ENCODE data around the gene OR6B3. TPM values are rescaled to one million over a fixed set of nuclear protein-coding genes. Genes with fewer than 3 reads are reported as not detected.

The OR6B3 gene
- total RNA-seq, 1 experiment from 2014 or later: not detected

DNA sequence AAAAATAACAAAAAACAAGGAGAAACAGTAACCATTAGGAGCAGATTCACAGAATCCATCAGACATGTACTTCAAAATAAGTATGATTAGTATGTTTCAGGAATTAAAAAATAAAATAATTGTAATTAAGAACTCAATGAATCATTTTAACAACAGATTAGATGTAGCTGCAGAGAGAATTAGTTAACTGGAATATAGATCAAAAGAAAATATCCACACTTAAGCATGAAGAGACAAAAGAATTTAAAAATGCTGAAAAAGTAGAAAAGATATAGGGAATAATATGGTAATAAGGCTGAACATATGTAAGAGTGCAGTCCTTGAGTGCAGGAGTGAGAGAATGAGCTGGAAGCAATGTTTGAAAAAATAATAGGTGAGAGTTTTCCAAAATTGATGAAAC, 24.1 kb upstream of the OR6B3 start:
- ChIA-PET CTCF (no interaction called here), POLR2A (no interaction called here)
- Histone ChIP-seq H3K36me3 (ENCODE audit: control insufficient read depth, insufficient read depth, low read length) (no peaks in the 10 kb centered on the region), H3K4me3 (ENCODE audit: low read depth in 2 of 2, low read length in 2 of 2) (no peak overlapping the region), H3K27ac (ENCODE audit: low read length) (no peak overlapping the region), H3K9me3 (ENCODE audit: control insufficient read depth, insufficient read depth, low read depth, low read length) (peaks cover 18% of the 10 kb centered on the region), H3K27me3 (ENCODE audit: control insufficient read depth, insufficient read depth, low read length) (peaks cover 4% of the 10 kb centered on the region), H3K4me1 (ENCODE audit: control insufficient read depth, insufficient read depth, low read length) (no peaks in the 10 kb centered on the region)
- TF ChIP-seq, protein P1, sequence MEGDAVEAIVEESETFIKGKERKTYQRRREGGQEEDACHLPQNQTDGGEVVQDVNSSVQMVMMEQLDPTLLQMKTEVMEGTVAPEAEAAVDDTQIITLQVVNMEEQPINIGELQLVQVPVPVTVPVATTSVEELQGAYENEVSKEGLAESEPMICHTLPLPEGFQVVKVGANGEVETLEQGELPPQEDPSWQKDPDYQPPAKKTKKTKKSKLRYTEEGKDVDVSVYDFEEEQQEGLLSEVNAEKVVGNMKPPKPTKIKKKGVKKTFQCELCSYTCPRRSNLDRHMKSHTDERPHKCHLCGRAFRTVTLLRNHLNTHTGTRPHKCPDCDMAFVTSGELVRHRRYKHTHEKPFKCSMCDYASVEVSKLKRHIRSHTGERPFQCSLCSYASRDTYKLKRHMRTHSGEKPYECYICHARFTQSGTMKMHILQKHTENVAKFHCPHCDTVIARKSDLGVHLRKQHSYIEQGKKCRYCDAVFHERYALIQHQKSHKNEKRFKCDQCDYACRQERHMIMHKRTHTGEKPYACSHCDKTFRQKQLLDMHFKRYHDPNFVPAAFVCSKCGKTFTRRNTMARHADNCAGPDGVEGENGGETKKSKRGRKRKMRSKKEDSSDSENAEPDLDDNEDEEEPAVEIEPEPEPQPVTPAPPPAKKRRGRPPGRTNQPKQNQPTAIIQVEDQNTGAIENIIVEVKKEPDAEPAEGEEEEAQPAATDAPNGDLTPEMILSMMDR (IDR thresholded peaks at IDR 0.05): no peak
- TF ChIP-seq POLR2AphosphoS5 (IDR thresholded peaks at IDR 0.05; ENCODE audit: low read depth, low read length) (no peak), TCF7L2 (IDR thresholded peaks at IDR 0.05; ENCODE audit: low read depth, low read length) (no peak), SIN3A (IDR thresholded peaks at IDR 0.05; ENCODE audit: borderline replicate concordance, insufficient read depth, low read depth, low read length) (no peak)
- TF ChIP-seq, protein P2, sequence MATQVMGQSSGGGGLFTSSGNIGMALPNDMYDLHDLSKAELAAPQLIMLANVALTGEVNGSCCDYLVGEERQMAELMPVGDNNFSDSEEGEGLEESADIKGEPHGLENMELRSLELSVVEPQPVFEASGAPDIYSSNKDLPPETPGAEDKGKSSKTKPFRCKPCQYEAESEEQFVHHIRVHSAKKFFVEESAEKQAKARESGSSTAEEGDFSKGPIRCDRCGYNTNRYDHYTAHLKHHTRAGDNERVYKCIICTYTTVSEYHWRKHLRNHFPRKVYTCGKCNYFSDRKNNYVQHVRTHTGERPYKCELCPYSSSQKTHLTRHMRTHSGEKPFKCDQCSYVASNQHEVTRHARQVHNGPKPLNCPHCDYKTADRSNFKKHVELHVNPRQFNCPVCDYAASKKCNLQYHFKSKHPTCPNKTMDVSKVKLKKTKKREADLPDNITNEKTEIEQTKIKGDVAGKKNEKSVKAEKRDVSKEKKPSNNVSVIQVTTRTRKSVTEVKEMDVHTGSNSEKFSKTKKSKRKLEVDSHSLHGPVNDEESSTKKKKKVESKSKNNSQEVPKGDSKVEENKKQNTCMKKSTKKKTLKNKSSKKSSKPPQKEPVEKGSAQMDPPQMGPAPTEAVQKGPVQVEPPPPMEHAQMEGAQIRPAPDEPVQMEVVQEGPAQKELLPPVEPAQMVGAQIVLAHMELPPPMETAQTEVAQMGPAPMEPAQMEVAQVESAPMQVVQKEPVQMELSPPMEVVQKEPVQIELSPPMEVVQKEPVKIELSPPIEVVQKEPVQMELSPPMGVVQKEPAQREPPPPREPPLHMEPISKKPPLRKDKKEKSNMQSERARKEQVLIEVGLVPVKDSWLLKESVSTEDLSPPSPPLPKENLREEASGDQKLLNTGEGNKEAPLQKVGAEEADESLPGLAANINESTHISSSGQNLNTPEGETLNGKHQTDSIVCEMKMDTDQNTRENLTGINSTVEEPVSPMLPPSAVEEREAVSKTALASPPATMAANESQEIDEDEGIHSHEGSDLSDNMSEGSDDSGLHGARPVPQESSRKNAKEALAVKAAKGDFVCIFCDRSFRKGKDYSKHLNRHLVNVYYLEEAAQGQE (IDR thresholded peaks at IDR 0.05; ENCODE audit: insufficient read depth in 1 of 2, low read depth in 2 of 2, low read length in 1 of 2): no peak
- ATAC-seq (no peak), DNase-seq (ENCODE audit: low read depth, low spot score) (no peak)
- intact Hi-C loops (cut with micrococcal nuclease; ENCODE audit: unreplicated experiment): no loop called here
- in situ Hi-C loops (cut with HindIII; ENCODE audit: low pct_unique_long_range_greater_than_20kb, low sequenced_read_pairs): no loop called here
- no TSS peak for BruUV-seq (replicated peaks)

DNA sequence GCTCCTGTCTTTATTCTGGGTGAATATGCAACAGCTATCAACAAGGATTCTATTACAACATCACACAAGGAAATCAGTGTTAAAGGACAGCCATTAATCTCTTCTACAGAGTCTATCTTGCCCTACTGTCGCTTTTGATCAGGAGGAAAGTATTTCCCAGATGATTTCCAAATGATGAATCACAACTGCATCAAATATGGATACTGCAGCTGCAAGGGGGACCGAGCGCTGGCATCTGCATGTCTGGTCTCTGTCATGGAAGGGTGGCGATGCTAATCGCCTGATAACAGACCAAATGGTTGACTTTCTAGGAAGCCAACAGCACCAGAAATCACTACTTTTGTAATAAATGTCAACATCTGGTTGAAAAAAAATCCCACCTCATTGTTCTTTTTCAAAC, 21.2 kb upstream of the OR6B3 start:
- intact Hi-C loops (cut with micrococcal nuclease; ENCODE audit: unreplicated experiment): no loop called here
- no peak for TF ChIP-seq SIN3A (IDR thresholded peaks at IDR 0.05; ENCODE audit: borderline replicate concordance, insufficient read depth, low read depth, low read length)
- TF ChIP-seq, protein P1 (IDR thresholded peaks at IDR 0.05): no peak
- no peak for TF ChIP-seq POLR2AphosphoS5 (IDR thresholded peaks at IDR 0.05; ENCODE audit: low read depth, low read length)
- TF ChIP-seq, protein P2 (IDR thresholded peaks at IDR 0.05; ENCODE audit: insufficient read depth in 1 of 2, low read depth in 2 of 2, low read length in 1 of 2): no peak
- TF ChIP-seq TCF7L2 (IDR thresholded peaks at IDR 0.05; ENCODE audit: low read depth, low read length): no peak
- CTCF ChIA-PET: no interaction called here
- Histone ChIP-seq H3K36me3 (ENCODE audit: control insufficient read depth, insufficient read depth, low read length) (no peaks in the 10 kb centered on the region), H3K4me3 (ENCODE audit: low read depth in 2 of 2, low read length in 2 of 2) (no peak overlapping the region), H3K9me3 (ENCODE audit: control insufficient read depth, insufficient read depth, low read depth, low read length) (peaks cover 18% of the 10 kb centered on the region), H3K4me1 (ENCODE audit: control insufficient read depth, insufficient read depth, low read length) (no peaks in the 10 kb centered on the region), H3K27ac (ENCODE audit: low read length) (no peak overlapping the region), H3K27me3 (ENCODE audit: control insufficient read depth, insufficient read depth, low read length) (no peaks in the 10 kb centered on the region)
- ATAC-seq (no peak), DNase-seq (ENCODE audit: low read depth, low spot score) (no peak)
- no TSS peak for BruUV-seq (replicated peaks)
- POLR2A ChIA-PET: interaction anchor here (0.7 kb wide), 1 partner anchor 72 kb away, joined by 16 read pairs; no protein-coding TSS in a partner anchor
- in situ Hi-C loops (cut with HindIII; ENCODE audit: low pct_unique_long_range_greater_than_20kb, low sequenced_read_pairs): no loop called here

Measured in Panc1 (cell line).